ENCODE data around the gene ACTMAP. TPM values are rescaled to one million over a fixed set of nuclear protein-coding genes. Genes with fewer than 3 reads are reported as not detected.

Gene ACTMAP
- total and polyA plus RNA-seq, 2 of the 13 experiments (the other 11 are each of a cell fraction or from before 2014, with no cell fraction given): 2.2 to 7.9 TPM

DNA sequence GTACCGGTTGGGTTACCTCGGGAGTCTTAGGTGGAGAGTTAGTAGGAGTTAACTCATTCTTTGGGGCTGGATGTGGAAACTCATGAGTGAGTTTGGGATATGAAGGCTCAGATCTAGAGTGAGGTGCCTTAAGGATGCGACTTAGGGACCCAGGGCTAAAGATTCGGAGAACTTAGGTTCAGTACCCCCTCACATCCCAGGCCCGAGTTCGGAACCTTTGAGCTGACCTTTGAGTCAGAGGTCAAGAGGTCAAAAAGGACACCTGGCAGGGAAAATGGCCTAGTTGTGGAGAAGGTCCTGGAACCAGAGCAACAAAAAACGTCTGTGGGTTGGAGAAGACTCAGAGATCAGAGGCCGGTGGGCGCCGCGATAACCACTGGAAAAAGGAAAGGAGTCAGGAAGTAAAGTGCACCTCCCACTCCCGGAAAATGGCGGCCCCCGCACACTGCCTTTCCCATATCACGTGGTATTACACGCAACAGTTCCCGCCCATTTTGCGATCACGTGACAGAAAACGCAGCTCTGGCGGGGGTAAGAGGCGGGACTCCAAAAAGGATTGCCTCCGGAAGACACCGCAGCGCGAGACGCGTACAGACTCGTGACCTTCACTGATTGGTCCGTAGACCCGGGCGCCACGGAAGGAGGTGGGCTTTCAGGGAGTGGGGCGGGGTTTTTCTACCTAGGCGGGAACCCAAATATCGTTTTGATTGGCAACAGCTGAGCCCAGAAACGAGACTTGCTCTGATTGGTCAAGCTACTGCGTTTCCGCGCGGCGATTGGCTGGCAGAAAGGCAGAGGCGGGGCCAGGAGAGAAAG, at the start of gene ACTMAP (continued):
- no peak for TF ChIP-seq SIX4 (CRISPR knock-in tag; IDR thresholded peaks at IDR 0.05)
- TF ChIP-seq ZFP90 (CRISPR knock-in tag; IDR thresholded peaks at IDR 0.05; ENCODE audit: borderline replicate concordance): no peak
- no peak for TF ChIP-seq ZBTB46 (CRISPR knock-in tag; IDR thresholded peaks at IDR 0.05; ENCODE audit: borderline replicate concordance)
- TF ChIP-seq POGZ (CRISPR knock-in tag; IDR thresholded peaks at IDR 0.05): no peak
- no peak for TF ChIP-seq CTCF (CRISPR knock-in tag; IDR thresholded peaks at IDR 0.05)
- TF ChIP-seq ZNF746 (CRISPR knock-in tag; IDR thresholded peaks at IDR 0.05): 0 out of 2 replicates have a peak, but pooled peaks have one; percentile 10
- no peak for TF ChIP-seq KAT7 (CRISPR knock-in tag; IDR thresholded peaks at IDR 0.05; ENCODE audit: borderline replicate concordance)
- TF ChIP-seq, protein P1, sequence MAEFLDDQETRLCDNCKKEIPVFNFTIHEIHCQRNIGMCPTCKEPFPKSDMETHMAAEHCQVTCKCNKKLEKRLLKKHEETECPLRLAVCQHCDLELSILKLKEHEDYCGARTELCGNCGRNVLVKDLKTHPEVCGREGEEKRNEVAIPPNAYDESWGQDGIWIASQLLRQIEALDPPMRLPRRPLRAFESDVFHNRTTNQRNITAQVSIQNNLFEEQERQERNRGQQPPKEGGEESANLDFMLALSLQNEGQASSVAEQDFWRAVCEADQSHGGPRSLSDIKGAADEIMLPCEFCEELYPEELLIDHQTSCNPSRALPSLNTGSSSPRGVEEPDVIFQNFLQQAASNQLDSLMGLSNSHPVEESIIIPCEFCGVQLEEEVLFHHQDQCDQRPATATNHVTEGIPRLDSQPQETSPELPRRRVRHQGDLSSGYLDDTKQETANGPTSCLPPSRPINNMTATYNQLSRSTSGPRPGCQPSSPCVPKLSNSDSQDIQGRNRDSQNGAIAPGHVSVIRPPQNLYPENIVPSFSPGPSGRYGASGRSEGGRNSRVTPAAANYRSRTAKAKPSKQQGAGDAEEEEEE (CRISPR knock-in tag; IDR thresholded peaks at IDR 0.05; ENCODE audit: borderline replicate concordance): no peak
- TF ChIP-seq, protein P2, sequence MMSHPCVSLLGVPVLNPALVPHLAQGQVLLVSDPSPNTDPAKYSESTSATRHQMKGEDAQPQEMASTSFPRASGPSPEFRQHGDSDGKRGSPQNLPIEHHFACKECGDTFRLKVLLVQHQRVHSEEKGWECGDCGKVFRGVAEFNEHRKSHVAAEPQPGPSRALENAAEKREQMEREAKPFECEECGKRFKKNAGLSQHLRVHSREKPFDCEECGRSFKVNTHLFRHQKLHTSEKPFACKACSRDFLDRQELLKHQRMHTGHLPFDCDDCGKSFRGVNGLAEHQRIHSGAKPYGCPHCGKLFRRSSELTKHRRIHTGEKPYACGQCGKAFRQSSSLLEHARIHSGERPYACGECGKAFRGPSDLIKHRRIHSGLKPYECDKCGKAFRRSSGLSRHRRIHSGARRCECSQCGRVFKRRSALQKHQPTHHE (CRISPR knock-in tag; IDR thresholded peaks at IDR 0.05; ENCODE audit: borderline replicate concordance): no peak
- TF ChIP-seq NRL (CRISPR knock-in tag; IDR thresholded peaks at IDR 0.05; ENCODE audit: borderline replicate concordance): no peak
- no peak for TF ChIP-seq HDAC1 (CRISPR knock-in tag; IDR thresholded peaks at IDR 0.05)
- TF ChIP-seq, protein P3, sequence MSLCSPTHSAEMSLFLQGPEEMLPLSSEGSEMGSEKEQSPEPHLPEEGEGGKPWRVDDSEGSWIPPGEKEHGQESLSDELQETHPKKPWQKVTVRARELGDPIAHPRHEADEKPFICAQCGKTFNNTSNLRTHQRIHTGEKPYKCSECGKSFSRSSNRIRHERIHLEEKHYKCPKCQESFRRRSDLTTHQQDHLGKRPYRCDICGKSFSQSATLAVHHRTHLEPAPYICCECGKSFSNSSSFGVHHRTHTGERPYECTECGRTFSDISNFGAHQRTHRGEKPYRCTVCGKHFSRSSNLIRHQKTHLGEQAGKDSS (CRISPR knock-in tag; IDR thresholded peaks at IDR 0.05; ENCODE audit: borderline replicate concordance, low read depth): no peak
- TF ChIP-seq TCF7L2 (IDR thresholded peaks at IDR 0.05; ENCODE audit: low read depth, low read length): no peak
- TF ChIP-seq ZNF816 (CRISPR knock-in tag; IDR thresholded peaks at IDR 0.05; ENCODE audit: borderline replicate concordance): no peak
- TF ChIP-seq IKZF1 (IDR thresholded peaks at IDR 0.05): no peak
- TF ChIP-seq, protein P4, sequence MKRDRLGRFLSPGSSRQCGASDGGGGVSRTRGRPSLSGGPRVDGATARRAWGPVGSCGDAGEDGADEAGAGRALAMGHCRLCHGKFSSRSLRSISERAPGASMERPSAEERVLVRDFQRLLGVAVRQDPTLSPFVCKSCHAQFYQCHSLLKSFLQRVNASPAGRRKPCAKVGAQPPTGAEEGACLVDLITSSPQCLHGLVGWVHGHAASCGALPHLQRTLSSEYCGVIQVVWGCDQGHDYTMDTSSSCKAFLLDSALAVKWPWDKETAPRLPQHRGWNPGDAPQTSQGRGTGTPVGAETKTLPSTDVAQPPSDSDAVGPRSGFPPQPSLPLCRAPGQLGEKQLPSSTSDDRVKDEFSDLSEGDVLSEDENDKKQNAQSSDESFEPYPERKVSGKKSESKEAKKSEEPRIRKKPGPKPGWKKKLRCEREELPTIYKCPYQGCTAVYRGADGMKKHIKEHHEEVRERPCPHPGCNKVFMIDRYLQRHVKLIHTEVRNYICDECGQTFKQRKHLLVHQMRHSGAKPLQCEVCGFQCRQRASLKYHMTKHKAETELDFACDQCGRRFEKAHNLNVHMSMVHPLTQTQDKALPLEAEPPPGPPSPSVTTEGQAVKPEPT (CRISPR knock-in tag; IDR thresholded peaks at IDR 0.05; ENCODE audit: low read depth): no peak
- TF ChIP-seq ZNF274 (CRISPR knock-in tag; IDR thresholded peaks at IDR 0.05): no peak
